ENCODE measurements around the gene SVOPL. TPM values are rescaled to one million over a fixed set of nuclear protein-coding genes. Genes with fewer than 3 reads are reported as not detected.

The SVOPL gene
- total RNA-seq, 1 experiment from 2014 or later, result not detected

- POLR2A ChIA-PET, result no interaction called here
- TF ChIP-seq REST (IDR thresholded peaks at IDR 0.05; ENCODE audit: insufficient read depth in 1 of 2, low read depth in 2 of 2, low read length in 1 of 2) (no peak), SIN3A (IDR thresholded peaks at IDR 0.05; ENCODE audit: borderline replicate concordance, insufficient read depth, low read depth, low read length) (no peak), TCF7L2 (IDR thresholded peaks at IDR 0.05; ENCODE audit: low read depth, low read length) (no peak)
- no peak overlapping the region for H3K4me3 ChIP-seq (ENCODE audit: low read depth in 2 of 2, low read length in 2 of 2)
- H3K9me3 ChIP-seq (ENCODE audit: control insufficient read depth, insufficient read depth, low read depth, low read length), result no peaks in the 10 kb centered on the region
- no TSS peak for BruUV-seq (replicated peaks)
- intact Hi-C loops (cut with micrococcal nuclease; ENCODE audit: unreplicated experiment), result no loop called here
- in situ Hi-C loops (cut with HindIII; ENCODE audit: low pct_unique_long_range_greater_than_20kb, low sequenced_read_pairs), result no loop called here
- ATAC-seq (no peak), DNase-seq (ENCODE audit: low read depth, low spot score) (no peak)
- no peak overlapping the region for H3K27ac ChIP-seq (ENCODE audit: low read length)
- H3K27me3 ChIP-seq (ENCODE audit: control insufficient read depth, insufficient read depth, low read length), result no peaks in the 10 kb centered on the region
- H3K4me1 ChIP-seq (ENCODE audit: control insufficient read depth, insufficient read depth, low read length), result no peaks in the 10 kb centered on the region
- CTCF ChIA-PET, result no interaction called here
- peaks cover 15% of the 10 kb centered on the region for H3K36me3 ChIP-seq (ENCODE audit: control insufficient read depth, insufficient read depth, low read length)
Measured at GRCh38 chr7:138584283-138584682, 116.9 kb downstream of the SVOPL start.

- ChIA-PET CTCF (no interaction called here), POLR2A (no interaction called here)
- BruUV-seq (replicated peaks), result no TSS peak
- H3K4me1 ChIP-seq (ENCODE audit: control insufficient read depth, insufficient read depth, low read length), result no peaks in the 10 kb centered on the region
- TF ChIP-seq POLR2AphosphoS5 (IDR thresholded peaks at IDR 0.05; ENCODE audit: low read depth, low read length) (no peak), CTCF (IDR thresholded peaks at IDR 0.05) (no peak), TCF7L2 (IDR thresholded peaks at IDR 0.05; ENCODE audit: low read depth, low read length) (no peak), SIN3A (IDR thresholded peaks at IDR 0.05; ENCODE audit: borderline replicate concordance, insufficient read depth, low read depth, low read length) (no peak), REST (IDR thresholded peaks at IDR 0.05; ENCODE audit: insufficient read depth in 1 of 2, low read depth in 2 of 2, low read length in 1 of 2) (no peak)
- H3K9me3 ChIP-seq (ENCODE audit: control insufficient read depth, insufficient read depth, low read depth, low read length), result no peaks in the 10 kb centered on the region
- no peak overlapping the region for H3K27ac ChIP-seq (ENCODE audit: low read length)
- H3K27me3 ChIP-seq (ENCODE audit: control insufficient read depth, insufficient read depth, low read length), result no peaks in the 10 kb centered on the region
- in situ Hi-C loops (cut with HindIII; ENCODE audit: low pct_unique_long_range_greater_than_20kb, low sequenced_read_pairs), result no loop called here
- no peak for ATAC-seq
- H3K36me3 ChIP-seq (ENCODE audit: control insufficient read depth, insufficient read depth, low read length), result peaks cover 20% of the 10 kb centered on the region
- H3K4me3 ChIP-seq (ENCODE audit: low read depth in 2 of 2, low read length in 2 of 2), result no peak overlapping the region
- intact Hi-C loops (cut with micrococcal nuclease; ENCODE audit: unreplicated experiment), result no loop called here
- no peak for DNase-seq (ENCODE audit: low read depth, low spot score)
Measured at GRCh38 chr7:138581065-138581464, 120.1 kb downstream of the SVOPL start.
